SK-N-SH (cell line): ENCODE results near the gene BMP6. TPM values are rescaled to one million over a fixed set of nuclear protein-coding genes. Genes with fewer than 3 reads are reported as not detected.

Experiments
- CTCF ChIA-PET: fragments of 300-600, 350-600 bp; formaldehyde crosslinking; extraction: SDS; loops from one replicate; lab custom pipeline; 2021; lab: Yijun Ruan, JAX
- POLR2A ChIA-PET: fragments of 350-600 bp; sonication (Branson Sonifier 250); formaldehyde crosslinking; extraction: SDS; loops from one replicate; lab custom pipeline; 2020; ENCODE audit warnings: antibody characterized with exemption, inconsistent platforms; lab: Yijun Ruan, JAX
- DNase-seq: peaks from one replicate; pipeline ENCODE4 v3.0.0; 2012
- H2AFZ ChIP-seq: fragments of 200-600 bp; sonication (generic); 2 replicates; pipeline ENCODE4 v1.8.1; 2016; ENCODE audit warnings: antibody characterized with exemption, mild to moderate bottlenecking, low read depth
- H3F3A ChIP-seq: fragments of 200-600 bp; sonication (generic); replicated peaks from 2 replicates; pipeline ENCODE3; 2016; ENCODE audit warnings: antibody characterized with exemption, mild to moderate bottlenecking; ENCODE audit not compliant: insufficient read depth
- H3K27ac ChIP-seq, 2 experiments: fragments of 200-500 bp in 1 of 2; fragments of 200-600 bp in 1 of 2; sonication (Bioruptor generic) in 1 of 2; sonication (generic), shearing (Covaris generic) in 1 of 2; 2 replicates each; pipeline versions ENCODE4 v1.5.1 to v1.6.1; 2014 to 2016; ENCODE audit warnings: low read depth in 2 of 2, inconsistent platforms in 1 of 2, low read length in 1 of 2, mild to moderate bottlenecking in 1 of 2, mixed read lengths in 1 of 2
- H3K27me3 ChIP-seq: fragments of 200-600 bp; sonication (generic), shearing (Covaris generic); 2 replicates; pipeline ENCODE4 v1.6.1; 2016; ENCODE audit warnings: mixed run types; ENCODE audit not compliant: insufficient read depth
- H3K36me3 ChIP-seq, 2 experiments: fragments of 200-500 bp in 1 of 2; fragments of 200-600 bp in 1 of 2; sonication (Bioruptor generic) in 1 of 2; sonication (generic) in 1 of 2; replicated peaks in 1 of 2; 2 replicates each; pipeline versions ENCODE3 to v1.5.1; 2014 to 2016; ENCODE audit warnings: low read length in 1 of 2, mild to moderate bottlenecking in 1 of 2; ENCODE audit not compliant: insufficient read depth in 2 of 2, control insufficient read depth in 1 of 2
- H3K4me1 ChIP-seq, 2 experiments: fragments of 200-500 bp in 1 of 2; fragments of 200-600 bp in 1 of 2; sonication (Bioruptor generic) in 1 of 2; sonication (generic), shearing (Covaris generic) in 1 of 2; 2 replicates each; pipeline versions ENCODE4 v1.5.1 to v1.6.1; 2014 to 2016; ENCODE audit warnings: low read depth in 1 of 2, low read length in 1 of 2, mixed run types in 1 of 2; ENCODE audit not compliant: insufficient read depth in 2 of 2, control insufficient read depth in 1 of 2
- H3K4me2 ChIP-seq: fragments of 200-600 bp; sonication (generic), shearing (Covaris generic); 2 replicates; pipeline ENCODE4 v1.6.1; 2017; ENCODE audit warnings: mixed run types
- H3K4me3 ChIP-seq, 2 experiments: fragments of 200-500 bp in 1 of 2; fragments of 200-600 bp in 1 of 2; sonication (Bioruptor generic) in 1 of 2; sonication (generic), shearing (Covaris generic) in 1 of 2; 2 replicates each; pipeline versions ENCODE4 v1.5.1 to v1.8.1; 2014 to 2016; ENCODE audit warnings: low read depth in 2 of 2, inconsistent platforms in 1 of 2, low read length in 1 of 2, mild to moderate bottlenecking in 1 of 2, mixed read lengths in 1 of 2, moderate library complexity in 1 of 2
- H3K79me2 ChIP-seq: fragments of 200-600 bp; sonication (generic); 2 replicates; pipeline ENCODE4 v1.8.1; 2017; ENCODE audit warnings: mild to moderate bottlenecking; ENCODE audit not compliant: insufficient read depth
- H3K9ac ChIP-seq: fragments of 200-600 bp; sonication (generic); 2 replicates; pipeline ENCODE4 v1.6.1; 2017; ENCODE audit warnings: mixed run types
- H3K9me2 ChIP-seq: fragments of 200-600 bp; sonication (generic); 2 replicates; pipeline ENCODE4 v1.6.1; 2017; ENCODE audit warnings: mixed run types
- H3K9me3 ChIP-seq: fragments of 200-600 bp; sonication (generic); 2 replicates; pipeline ENCODE4 v1.6.1; 2017; ENCODE audit warnings: mixed run types, mild to moderate bottlenecking, moderate library complexity
- H4K20me1 ChIP-seq: fragments of 200-600 bp; sonication (generic); 2 replicates; pipeline ENCODE4 v1.6.1; 2017; ENCODE audit warnings: mild to moderate bottlenecking, mixed run types; ENCODE audit not compliant: insufficient read depth
- CHD2 ChIP-seq: fragments of 150-350 bp; IDR thresholded peaks from 2 replicates; pipeline ENCODE4 v1.6.1; 2018; ENCODE audit warnings: low read length; ENCODE audit not compliant: partially characterized antibody
- CTCF ChIP-seq: fragments of 200-600 bp; sonication (generic); IDR thresholded peaks from 2 replicates; pipeline ENCODE4 v1.6.1; 2017; ENCODE audit warnings: antibody characterized with exemption, mild to moderate bottlenecking, moderate library complexity
- EP300 ChIP-seq, 2 experiments: IDR thresholded peaks; 2 replicates each; pipeline versions ENCODE4 v1.4.0 to v1.6.1; 2012; ENCODE audit warnings: borderline replicate concordance in 1 of 2, low read depth in 1 of 2, low read length in 1 of 2
- FOSL2 ChIP-seq: IDR thresholded peaks from 2 replicates; pipeline ENCODE4 v1.4.0; 2012; ENCODE audit warnings: low read depth, mild to moderate bottlenecking, moderate library complexity, borderline replicate concordance
- FOXJ3 ChIP-seq: sonication (generic); formaldehyde crosslinking; IDR thresholded peaks from 2 replicates; pipeline ENCODE4 v1.5.1; 2020; ENCODE audit warnings: mild to moderate bottlenecking, missing genetic modification reagents
- FOXM1 ChIP-seq: IDR thresholded peaks from 2 replicates; pipeline ENCODE4 v1.4.0; 2012; ENCODE audit warnings: low read depth, mild to moderate bottlenecking
- NFIC ChIP-seq: IDR thresholded peaks from 2 replicates; pipeline ENCODE4 v1.4.0; 2012; ENCODE audit warnings: borderline replicate concordance
- NRF1 ChIP-seq: IDR thresholded peaks from 2 replicates; pipeline ENCODE4 v1.6.1; 2012; ENCODE audit warnings: low read depth, mild to moderate bottlenecking, low read length
- POLR2AphosphoS5 ChIP-seq: IDR thresholded peaks from 2 replicates; pipeline ENCODE4 v1.6.1; 2012; ENCODE audit warnings: low read depth, low read length
- RAD21 ChIP-seq: IDR thresholded peaks from 2 replicates; pipeline ENCODE4 v1.6.1; 2012; ENCODE audit warnings: mild to moderate bottlenecking, low read length
- RCOR1 ChIP-seq: fragments of 150-350 bp; IDR thresholded peaks from 2 replicates; pipeline ENCODE4 v1.6.1; 2017; ENCODE audit warnings: antibody characterized with exemption, low read length
- REST ChIP-seq: IDR thresholded peaks from 2 replicates; pipeline ENCODE4 v1.6.1; 2012; ENCODE audit warnings: mild to moderate bottlenecking, low read depth, low read length, moderate library complexity
- RFX5 ChIP-seq: IDR thresholded peaks from 2 replicates; pipeline ENCODE4 v1.6.1; 2012; ENCODE audit warnings: mild to moderate bottlenecking, improper control_type of control experiment, low read length
- RXRA ChIP-seq: IDR thresholded peaks from 2 replicates; pipeline ENCODE4 v1.4.0; 2012; ENCODE audit warnings: low read depth, mild to moderate bottlenecking, borderline replicate concordance
- SIN3A ChIP-seq: IDR thresholded peaks from 2 replicates; pipeline ENCODE4 v1.6.1; 2012; ENCODE audit warnings: low read depth, mild to moderate bottlenecking, low read length, moderate library complexity, borderline replicate concordance
- SMC3 ChIP-seq: IDR thresholded peaks from 2 replicates; pipeline ENCODE4 v1.6.1; 2012; ENCODE audit warnings: low read depth, low read length, improper control_type of control experiment
- TCF12 ChIP-seq: IDR thresholded peaks from 2 replicates; pipeline ENCODE4 v1.4.0; 2012
- USF2 ChIP-seq: fragments of 150-350 bp; IDR thresholded peaks from 2 replicates; pipeline ENCODE4 v1.6.1; 2017; ENCODE audit warnings: antibody characterized with exemption, low read length, low read depth, borderline replicate concordance
- YY1 ChIP-seq: IDR thresholded peaks from 2 replicates; pipeline ENCODE4 v1.4.0; 2012; ENCODE audit warnings: low read depth, mild to moderate bottlenecking
- WGBS: methylation state at CpG from one replicate; pipeline ENCODE4 v1.1.6; 2017; ENCODE audit warnings: low lambda C conversion rate; 5-methylcytosine and 5-hydroxymethylcytosine counted together
- polyA plus RNA-seq, 3 experiments: library from polyadenylated mRNA; depleted of rRNA; stranded (reverse); fragments of >200 nt; gene quantifications; 2 replicates each; pipeline ENCODE4 v1.2.3, GENCODE V29; 2012

BMP6 gene
- polyA plus RNA-seq, 1 of the 3 experiments (the other 2 are of a cell fraction): not detected

GRCh38 chr6:7917729-7918128 lies 191.8 kb downstream of the BMP6 start (continued):
- no peak for TF ChIP-seq CTCF
- TF ChIP-seq SMC3: no peak
- TF ChIP-seq NRF1: no peak
- TF ChIP-seq FOXM1: no peak
- TF ChIP-seq FOXJ3 (CRISPR knock-in tag): no peak
- TF ChIP-seq SIN3A: no peak
- TF ChIP-seq RFX5: no peak

- no peaks in the 10 kb centered on the region; the same call in 1 of the 2 replicates for H3K27me3 ChIP-seq
- POLR2A ChIA-PET: no interaction called here
- H3K36me3 ChIP-seq: no peaks in the 10 kb centered on the region
- no peak for TF ChIP-seq POLR2AphosphoS5
- TF ChIP-seq EP300 (IDR thresholded peaks at IDR 0.05; ENCODE audit: borderline replicate concordance in 1 of 2, low read depth in 1 of 2, low read length in 1 of 2): no peak
- TF ChIP-seq CHD2: no peak
- no peak for TF ChIP-seq YY1
- TF ChIP-seq FOXJ3 (CRISPR knock-in tag): no peak
- no peak for TF ChIP-seq RCOR1
- no peak for TF ChIP-seq USF2
- no peak for TF ChIP-seq TCF12
- no peak for TF ChIP-seq NFIC
- no peak for TF ChIP-seq FOSL2
- no peak for TF ChIP-seq RAD21
- TF ChIP-seq SMC3: no peak
- TF ChIP-seq RXRA: no peak
- no peak for TF ChIP-seq REST
- TF ChIP-seq FOXM1: no peak
- TF ChIP-seq, all 33 proteins: peak for 0
- Histone ChIP-seq H3K4me2 (no peak overlapping the region), H2AFZ (no peak overlapping the region), H4K20me1 (no peaks in the 10 kb centered on the region), H3K4me3 (no peak overlapping the region), H3F3A (no peaks in the 10 kb centered on the region), H3K9me3 (no peaks in the 10 kb centered on the region), H3K4me1 (no peaks in the 10 kb centered on the region), H3K27ac (no peak overlapping the region), H3K79me2 (no peaks in the 10 kb centered on the region), H3K9me2 (no peaks in the 10 kb centered on the region), H3K9ac (no peak overlapping the region)
- WGBS: 52% methylated on average over 4 of the region's 4 CpGs
- CTCF ChIA-PET: interaction anchor here (1.2 kb wide), 1 partner anchor 88 kb away, joined by 5 read pairs; no protein-coding TSS in a partner anchor
- DNase-seq: no peak
These were observed 192.5 kb downstream of the BMP6 start for GRCh38 chr6:7918403-7918802.
